HTERT RPE-1 (cell line): ENCODE data around the gene AZU1.
"Not testable (repeated sequence)": the region's sequence is repeated elsewhere in the genome, so short reads cannot be mapped to it uniquely, and the experiment has no call there.

Source experiments
- in situ Hi-C: fragments of 300-500 bp; cut with MboI; formaldehyde crosslinking; loops from 4 replicates; pipeline ENCODE4 v1.14.3; 2020; ENCODE audit warnings: low sequenced_read_pairs

The AZU1 gene

DNA sequence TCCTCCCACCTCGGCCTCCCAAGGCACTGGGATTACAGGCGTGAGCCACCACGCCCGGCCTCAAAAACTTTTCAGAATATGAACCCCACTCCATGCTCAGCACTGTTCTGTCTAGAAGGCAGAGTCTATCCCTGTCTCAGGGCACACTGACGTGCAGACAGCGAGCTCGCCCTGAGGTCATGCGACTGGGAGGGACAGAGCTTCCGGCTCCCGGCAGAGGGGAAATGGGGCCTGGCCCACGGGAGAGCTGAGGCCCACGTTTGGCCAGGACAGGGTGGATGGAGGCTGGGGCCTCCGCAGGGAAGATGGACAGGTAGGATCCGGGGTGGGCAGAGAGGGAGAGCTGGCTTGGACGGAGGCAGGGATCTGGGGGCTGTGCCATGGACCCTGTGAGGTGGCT is 2.8 kb upstream of the AZU1 start:
- in situ Hi-C loops = no loop called here

DNA sequence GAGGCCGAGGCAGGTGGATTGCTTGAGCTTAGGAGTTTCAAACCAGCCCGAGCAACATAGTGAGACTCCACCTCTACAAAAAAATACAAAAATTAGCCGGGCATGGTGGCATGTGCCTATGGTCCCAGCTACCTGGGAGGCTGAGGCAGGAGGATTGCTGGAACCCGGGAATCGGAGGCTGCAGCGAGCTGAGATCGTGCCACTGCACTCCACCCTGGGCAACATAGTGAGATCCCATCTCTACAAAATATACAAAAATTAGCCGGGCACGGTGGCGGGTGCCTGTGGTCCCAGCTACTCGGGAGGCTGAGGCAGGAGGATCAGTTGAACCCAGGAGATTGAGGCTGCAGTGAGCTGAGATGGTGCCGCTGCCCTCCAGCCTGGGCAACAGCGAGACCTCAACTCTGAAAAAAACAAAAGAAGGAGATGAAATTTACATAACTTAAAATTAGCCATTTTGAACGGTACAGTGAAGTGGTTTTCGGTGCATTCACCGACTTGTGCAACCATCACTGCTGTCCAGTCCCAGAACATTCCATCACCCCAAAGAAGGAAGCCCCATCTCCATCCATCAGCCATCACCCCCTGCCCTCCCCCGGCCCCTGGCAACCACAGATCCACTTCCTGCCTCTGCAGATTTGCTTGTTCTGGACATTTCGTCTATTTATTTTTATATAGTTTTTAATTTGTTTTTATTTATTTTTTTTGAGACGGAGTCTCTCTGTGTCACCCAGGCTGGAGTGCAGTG is 1.6 kb upstream of the AZU1 start:
- in situ Hi-C loops = no loop called here

DNA sequence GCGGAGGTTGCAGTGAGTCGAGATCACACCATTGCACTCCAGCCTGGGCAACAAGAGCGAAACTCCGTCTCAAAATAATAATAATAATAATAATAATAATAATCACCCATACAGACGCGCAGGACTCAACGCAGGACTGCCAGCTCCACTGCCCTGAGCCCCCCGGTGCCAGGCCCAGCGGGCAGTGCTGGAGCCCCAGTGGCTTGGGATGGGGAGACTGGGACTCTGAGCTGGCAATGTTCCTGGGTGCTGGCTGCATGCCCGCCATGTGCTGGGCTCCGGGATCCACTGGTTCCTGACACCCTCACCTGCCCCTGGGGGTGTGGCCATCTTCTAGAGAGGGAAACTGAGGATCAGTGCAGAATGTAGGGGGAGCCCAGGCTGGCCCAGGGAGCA is 325 bp upstream of the AZU1 start:
- in situ Hi-C loops = no loop called here

DNA sequence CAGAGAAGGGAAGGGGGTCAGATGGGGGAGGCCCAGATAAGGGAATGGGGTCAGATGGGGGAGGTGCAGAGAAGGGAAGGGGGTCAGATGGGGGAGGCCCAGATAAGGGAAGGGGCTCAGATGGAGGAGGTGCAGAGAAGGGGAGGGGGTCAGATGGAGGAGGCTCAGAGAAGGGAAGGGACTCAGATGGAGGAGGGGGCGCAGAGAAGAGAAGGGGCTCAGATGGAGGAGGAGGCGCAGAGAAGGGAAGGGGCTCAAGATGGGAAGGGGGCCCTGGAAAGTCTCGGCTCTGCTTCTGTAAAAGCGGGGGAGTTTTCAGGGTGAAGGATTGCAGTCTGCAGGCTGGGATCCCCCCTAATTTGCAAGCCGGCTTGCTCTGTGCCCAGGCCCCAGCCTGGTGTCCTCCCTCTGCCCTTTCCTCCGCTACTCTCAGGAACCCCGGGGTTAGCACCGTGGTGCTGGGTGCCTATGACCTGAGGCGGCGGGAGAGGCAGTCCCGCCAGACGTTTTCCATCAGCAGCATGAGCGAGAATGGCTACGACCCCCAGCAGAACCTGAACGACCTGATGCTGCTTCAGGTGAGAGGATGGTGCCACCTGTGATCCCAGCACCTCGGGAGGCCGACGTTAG is 1.6 kb downstream of the AZU1 start:
- in situ Hi-C loops = no loop called here

DNA sequence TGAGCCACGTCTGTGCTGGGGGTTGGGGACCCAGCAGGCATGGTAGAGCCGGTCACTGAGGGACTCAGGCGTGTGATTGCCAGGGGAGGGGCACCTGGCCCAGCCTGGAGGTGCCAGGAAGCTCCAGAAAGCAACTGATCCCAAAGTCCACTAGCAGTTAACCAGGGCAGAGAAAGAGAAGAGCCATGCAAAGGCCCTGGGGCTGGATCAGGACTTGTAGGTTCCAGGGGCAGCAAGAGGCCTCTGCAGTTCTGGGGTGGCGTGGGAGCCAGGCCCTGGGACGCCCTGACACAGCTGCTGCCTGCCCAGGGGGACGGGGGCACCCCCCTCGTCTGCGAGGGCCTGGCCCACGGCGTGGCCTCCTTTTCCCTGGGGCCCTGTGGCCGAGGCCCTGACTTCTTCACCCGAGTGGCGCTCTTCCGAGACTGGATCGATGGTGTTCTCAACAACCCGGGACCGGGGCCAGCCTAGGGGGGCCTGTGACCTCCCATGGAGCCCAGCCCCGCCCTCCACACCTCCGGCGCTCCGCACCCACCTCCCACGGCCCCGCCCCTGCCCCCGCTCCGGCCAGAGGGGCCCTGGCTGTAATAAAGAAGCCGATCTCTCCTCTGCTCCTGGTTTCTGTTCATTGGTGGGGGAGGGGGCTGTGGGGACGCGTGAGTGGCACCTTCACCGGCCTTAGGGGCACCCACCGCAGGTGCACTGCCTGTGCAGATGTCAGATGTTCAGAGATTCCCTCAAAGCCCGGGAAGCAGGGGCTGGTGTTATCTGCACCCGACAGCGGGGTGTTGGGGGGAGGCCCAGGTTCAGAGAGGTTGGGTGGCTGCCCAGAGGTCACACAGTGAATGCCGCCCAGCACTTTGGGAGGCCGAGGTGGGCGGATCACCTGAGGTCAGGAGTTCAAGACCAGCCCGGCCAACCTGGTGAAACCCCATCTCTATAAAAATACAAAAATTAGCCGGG is 4.1 kb downstream of the AZU1 start:
- in situ Hi-C loops = no loop called here

DNA sequence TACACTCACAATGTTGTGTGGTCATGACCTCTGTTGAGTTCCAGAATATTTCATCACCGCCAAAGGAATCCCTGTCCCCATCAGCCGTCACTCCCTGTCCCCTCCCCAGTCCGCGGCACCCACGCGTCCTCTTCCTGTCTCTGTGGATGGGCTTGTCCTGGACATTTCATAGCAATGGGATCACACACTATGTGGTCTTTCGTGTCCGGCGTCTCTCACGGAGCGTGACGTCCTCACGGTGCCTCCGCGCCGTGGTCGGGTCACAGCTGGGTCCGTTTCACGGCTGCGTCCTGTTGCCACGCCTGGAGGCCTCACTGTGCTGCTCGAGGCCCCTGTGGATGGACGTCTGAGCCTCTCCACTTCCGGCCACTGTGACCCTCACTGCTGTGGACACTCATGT is 6.6 kb downstream of the AZU1 start:
- in situ Hi-C loops = no loop called here

DNA sequence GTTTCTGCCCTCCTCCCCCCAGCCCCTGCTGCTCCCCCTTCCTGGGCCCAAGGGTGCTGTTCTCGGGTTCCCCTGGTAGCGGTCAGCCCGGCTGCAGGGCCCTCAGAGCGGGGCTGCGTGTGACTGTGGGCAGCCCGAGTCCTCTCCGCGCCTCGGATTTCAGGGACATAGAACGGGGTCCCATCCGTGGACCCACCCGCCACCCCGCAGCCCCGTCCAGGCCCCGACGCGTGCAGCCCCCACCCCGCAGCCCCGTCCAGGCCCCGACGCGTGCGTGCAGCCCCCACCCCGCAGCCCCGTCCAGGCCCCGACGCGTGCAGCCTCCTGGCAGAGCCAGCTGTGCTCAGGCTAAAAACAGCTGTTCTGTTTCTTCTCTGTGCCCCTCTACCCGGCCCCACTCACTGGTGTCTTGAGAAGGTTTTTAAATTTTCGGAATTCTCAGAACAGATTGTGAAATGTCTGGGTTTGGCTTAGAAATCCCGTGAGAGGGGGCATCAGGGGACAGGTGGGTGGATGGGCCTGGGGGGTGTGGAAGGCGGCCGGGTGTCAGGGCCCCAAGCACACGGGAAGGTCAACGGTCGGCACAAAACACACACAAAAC is 7.7 kb downstream of the AZU1 start:
- in situ Hi-C loops = no loop called here

DNA sequence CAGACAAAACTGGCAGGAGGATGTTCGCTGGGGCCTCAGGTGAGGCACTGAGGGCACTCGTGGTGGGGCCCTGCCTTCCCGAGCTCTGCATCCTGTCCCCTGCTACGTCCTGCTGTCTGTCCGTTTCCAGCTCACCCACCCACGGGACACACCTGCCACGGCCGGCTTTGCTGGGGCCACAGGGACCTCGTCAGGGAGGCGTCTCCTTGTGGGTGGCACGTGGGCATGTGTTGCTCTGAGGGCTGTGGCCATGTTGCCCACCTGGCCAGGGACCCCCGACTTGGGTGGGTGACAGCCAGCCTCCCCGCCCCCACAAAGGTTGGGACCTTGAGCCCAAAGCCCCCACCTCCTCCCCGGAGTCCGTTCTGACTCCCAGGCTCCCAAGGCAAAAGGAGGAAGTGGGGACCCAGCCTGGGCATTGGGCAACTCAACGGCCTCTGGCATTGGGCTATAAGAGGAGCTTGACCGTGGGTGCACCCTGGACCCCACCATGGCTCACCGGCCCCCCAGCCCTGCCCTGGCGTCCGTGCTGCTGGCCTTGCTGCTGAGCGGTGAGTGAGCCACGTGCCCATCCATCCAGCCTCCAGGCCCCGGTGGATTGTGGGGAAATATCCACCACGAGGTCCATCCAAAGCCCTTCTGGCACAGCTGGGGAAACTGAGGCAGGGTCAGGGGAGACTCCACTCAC is 13.0 kb downstream of the AZU1 start, which contains the start of gene PRTN3:
Gene PRTN3, plus strand, starts transcription at position 481 of the 688 bp plus-strand sequence. Its CDS starts 10 bp downstream, at position 491.
- in situ Hi-C loops = no loop called here

DNA sequence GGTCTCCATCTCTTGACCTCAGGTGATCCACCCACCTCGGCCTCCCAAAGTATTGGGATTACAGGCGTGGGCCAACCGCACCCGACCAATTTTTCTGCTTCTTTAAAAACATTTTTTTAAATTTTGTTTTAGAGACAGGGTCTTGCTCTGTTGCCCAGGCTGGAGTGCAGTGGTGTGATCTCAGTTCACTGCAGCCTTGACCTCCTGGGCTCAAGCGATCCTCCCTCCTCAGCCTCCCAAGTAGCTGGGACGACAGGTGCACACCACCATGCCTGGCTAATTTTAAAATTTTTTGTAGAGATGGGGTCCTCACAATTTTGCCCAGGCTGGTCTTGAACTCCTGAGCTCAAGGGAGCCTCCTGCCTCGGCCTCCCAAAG is 15.2 kb downstream of the AZU1 start:
- in situ Hi-C loops = not testable (repeated sequence)

DNA sequence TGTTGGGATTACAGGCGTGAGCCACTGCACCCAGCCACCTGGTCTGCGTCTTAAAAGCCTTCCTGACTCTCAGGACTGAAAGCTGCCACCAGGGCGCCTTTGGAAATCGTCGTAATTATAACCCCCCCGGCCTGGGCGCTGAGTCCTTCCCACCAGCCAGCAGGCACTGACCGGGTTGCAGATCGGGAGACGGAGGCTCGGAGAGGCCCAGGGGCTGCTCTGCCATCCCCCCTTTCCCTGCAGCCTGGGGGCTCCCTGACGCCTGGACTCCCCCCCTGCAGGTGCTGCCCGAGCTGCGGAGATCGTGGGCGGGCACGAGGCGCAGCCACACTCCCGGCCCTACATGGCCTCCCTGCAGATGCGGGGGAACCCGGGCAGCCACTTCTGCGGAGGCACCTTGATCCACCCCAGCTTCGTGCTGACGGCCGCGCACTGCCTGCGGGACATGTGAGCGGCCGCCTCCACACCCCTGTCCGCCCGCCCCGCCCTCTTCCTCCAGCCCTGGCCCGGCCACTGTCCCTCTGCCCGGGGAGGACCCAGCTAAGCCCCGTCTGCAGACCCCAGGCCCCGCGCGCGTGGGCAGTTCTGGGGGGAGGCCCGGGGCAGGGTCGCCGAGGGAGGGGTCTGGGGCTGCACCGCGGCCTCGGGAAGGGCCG is 15.7 kb downstream of the AZU1 start:
- in situ Hi-C loops = no loop called here

DNA sequence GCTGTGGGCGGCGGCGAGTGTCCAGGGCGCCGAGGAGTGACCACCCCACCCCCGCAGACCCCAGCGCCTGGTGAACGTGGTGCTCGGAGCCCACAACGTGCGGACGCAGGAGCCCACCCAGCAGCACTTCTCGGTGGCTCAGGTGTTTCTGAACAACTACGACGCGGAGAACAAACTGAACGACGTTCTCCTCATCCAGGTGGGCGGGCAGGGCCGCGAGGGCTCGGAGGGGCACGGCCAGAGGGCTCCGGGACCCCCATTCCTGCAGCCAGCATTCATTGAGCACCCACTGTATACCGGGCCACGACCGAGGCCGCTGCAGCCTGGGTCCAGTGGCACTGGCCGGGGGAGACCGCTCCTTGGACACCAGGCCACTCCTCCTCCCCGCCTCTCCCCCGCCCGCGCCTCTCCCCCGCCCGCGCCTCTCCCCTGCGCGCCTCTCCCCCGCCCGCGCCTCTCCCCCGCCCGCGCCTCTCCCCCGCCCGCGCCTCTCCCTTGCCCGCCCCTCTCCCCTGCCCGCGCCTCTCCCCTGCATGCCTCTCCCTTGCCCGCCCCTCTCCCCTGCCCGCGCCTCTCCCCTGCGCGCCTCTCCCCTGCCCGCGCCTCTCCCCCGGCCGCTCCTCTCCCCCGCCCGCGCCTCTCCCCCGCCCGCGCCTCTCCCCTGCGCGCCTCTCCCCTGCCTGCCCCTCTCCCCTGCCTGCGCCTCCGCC is 16.4 kb downstream of the AZU1 start:
- in situ Hi-C loops = no loop called here

DNA sequence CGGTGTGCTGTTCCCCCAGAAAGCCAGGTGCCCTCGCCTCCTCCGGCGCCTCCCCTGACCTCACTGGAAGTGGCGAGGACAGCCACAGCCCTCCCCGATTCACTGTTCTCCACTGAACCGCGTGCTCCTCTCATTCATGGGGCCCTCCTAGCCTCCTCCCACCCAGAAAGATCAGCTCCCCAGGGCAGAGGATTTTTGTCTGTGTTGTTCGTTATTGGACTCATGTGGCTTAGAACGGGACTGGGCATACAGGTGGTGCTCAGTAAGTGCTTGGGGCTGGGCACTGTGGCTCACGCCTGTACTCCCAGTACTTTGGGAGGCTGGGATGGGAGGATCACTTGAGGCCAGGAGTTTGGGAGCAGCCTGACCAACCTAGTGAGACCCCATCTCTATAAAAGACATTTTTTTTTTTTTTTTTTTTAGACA is 16.9 kb downstream of the AZU1 start:
- in situ Hi-C loops = no loop called here

DNA sequence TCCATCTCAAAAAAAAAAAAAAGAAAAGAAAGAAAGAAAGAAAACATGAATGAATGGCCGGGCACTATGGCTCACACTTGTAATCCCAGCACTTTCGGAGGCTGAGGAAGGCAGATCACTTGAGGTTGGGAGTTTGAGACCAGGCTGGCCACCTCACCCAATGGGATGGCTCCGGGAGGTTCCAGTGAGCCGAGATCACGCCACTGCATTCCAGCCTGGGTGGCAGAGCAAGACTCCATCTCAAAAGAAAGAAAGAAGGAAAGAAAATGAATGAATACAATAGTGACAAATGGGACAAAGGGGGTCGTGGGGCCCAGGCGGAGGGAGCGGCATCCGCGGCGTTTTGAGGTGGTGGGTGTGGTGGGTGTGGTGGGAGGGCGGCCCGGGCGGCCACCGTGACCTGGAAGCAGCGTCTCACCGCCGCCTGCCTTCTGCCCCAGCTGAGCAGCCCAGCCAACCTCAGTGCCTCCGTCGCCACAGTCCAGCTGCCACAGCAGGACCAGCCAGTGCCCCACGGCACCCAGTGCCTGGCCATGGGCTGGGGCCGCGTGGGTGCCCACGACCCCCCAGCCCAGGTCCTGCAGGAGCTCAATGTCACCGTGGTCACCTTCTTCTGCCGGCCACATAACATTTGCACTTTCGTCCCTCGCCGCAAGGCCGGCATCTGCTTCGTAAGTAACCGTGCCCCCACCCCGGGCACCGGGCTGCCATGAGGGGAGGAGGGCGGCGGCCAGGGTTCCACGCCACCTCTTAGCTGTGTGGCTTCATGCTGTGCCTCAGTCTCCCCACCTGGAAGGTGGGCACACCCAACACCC is 18.3 kb downstream of the AZU1 start:
- in situ Hi-C loops = no loop called here

DNA sequence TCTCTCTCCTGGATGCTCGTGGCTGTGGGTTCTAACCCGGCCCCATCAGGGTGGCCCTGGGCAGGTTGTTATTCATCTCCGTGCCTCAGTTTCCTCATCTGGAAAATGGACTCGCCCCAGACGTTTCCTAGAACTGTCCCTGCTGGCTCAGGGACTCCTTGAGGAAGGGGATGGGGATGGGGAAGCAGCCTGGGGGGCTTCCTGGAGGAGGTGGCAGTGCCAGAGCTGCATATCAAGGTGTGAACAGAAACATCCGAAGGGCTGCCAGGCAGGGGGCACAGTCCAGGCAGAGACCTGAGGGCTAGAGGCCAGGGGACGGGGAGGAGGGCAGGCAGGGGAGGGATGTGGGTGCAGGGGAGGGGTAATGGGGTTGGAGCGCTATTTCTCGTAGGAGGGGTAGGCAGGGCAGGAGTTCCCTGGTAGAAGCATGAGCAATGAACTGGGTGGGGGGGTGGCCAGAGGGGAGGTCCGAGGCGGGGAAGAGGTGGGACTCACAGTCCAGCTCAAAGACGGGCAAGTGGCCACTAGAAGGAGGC is 20.8 kb downstream of the AZU1 start:
- in situ Hi-C loops = no loop called here

DNA sequence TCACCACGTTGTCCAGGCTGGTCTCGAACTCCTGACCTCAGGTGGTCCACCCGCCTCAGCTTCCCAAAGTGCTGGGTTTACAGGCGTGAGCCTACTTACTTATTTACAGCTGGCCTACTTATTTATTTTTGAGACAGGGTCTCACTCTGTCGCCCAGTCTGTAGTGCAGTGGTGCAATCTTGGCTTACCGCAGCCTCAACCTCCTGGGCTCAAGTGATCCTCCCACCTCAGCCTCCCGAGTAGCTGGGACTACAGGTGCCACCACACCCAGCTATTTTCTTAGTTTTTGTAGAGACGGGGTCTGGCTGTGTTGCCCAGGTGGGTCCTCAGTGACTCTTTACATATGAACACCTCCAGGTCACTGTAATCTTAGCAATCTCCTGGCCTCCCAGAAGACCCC is 21.6 kb downstream of the AZU1 start:
- in situ Hi-C loops = not testable (repeated sequence)

DNA sequence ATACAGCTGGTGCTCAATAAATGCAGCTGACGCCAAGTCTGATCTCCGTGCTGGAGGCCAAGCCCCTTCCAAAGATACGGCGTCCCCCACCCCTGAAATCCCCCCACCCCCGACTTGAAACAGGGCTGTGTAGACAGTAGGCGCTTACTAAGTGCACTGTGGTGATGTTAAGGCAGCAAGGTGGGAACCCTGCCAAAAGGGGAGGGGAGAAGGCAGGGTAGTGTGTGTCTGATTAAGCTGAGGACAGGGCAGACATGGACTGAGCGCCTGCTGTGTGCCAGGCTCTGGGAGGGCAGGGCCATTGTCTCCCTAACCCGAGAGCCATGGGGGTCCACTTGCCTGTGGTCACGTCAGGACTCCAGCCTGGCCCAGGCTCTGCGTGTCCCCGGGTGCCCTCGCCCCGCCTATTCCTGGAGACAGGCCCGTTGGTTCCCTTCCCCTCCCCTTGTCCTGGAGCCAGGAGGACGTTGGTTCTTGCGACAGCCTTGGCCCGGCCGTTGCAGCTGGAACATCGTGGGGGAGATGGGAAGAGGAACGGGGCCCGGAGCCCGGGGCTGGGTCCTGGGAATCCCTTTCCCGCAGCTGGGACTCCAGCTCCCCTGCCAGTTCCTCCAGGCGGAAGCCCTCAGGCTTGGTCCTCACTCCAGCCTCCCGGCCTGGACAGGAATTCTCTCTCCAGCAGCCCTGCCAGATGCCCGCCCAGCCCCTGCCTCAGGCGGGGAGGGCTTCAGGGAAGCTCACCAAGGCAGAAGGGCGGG is 22.8 kb downstream of the AZU1 start:
- in situ Hi-C loops = no loop called here

DNA sequence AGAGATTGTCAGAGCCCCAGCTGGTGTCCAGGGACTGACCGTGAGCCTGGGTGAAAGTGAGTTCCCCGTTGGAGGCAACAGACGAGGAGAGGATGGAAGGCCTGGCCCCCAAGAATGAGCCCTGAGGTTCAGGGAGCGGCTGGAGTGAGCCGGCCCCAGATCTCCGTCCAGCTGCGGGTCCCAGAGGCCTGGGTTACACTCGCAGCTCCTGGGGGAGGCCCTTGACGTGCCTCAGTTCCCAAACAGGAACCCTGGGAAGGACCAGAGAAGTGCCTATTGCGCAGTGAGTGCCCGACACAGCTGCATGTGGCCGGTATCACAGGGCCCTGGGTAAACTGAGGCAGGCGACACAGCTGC is 23.3 kb downstream of the AZU1 start:
- in situ Hi-C loops = no loop called here
